Measurements from ENCODE around the gene ARHGAP22. TPM values are rescaled to one million over a fixed set of nuclear protein-coding genes. Genes with fewer than 3 reads are reported as not detected.

The ARHGAP22 gene
- total and polyA plus RNA-seq, 7 experiments from 2014 or later: 0.37 to 2.9 (median 1.1) TPM; not detected in 3

GRCh38 chr10:48542471-48543181 lies 62.2 kb downstream of the ARHGAP22 start:
- CTCF ChIA-PET: no interaction called here
- Histone ChIP-seq H3K4me1 (ENCODE audit: control insufficient read depth in 2 of 2, insufficient read depth in 2 of 2, low read length in 2 of 2) (no peaks in the 10 kb centered on the region), H3K27ac (ENCODE audit: low read depth, low read length) (no peak overlapping the region), H3K27me3 (ENCODE audit: control insufficient read depth in 2 of 2, insufficient read depth in 2 of 2, low read length in 2 of 2) (no peaks in the 10 kb centered on the region), H3K4me3 (ENCODE audit: low read length) (no peak overlapping the region), H3K9me3 (ENCODE audit: control insufficient read depth in 2 of 3, low read length in 3 of 3) (no peaks in the 10 kb centered on the region), H3K36me3 (ENCODE audit: control insufficient read depth in 2 of 3, insufficient read depth in 3 of 3, low read length in 3 of 3) (no peaks in the 10 kb centered on the region)
- no peak overlapping the region for H3K27ac Mint-ChIP-seq
- no peak overlapping the region for H3K4me3 Mint-ChIP-seq
- ATAC-seq (peak; percentile 12), DNase-seq (peak in 1 of 9 donors; percentile 7)
- no peaks in the 10 kb centered on the region for H3K36me3 Mint-ChIP-seq
- H3K9me3 Mint-ChIP-seq: no peaks in the 10 kb centered on the region
- POLR2A ChIA-PET: no interaction called here
- intact Hi-C loops (cut with micrococcal nuclease): no loop called here
- H3K4me1 Mint-ChIP-seq: no peaks in the 10 kb centered on the region
- H3K27me3 Mint-ChIP-seq: peaks cover 0 to 11% (median 7%) of the 10 kb centered on the region in 5 donors

- ATAC-seq (no peak), DNase-seq (peak in 1 of 9 donors; percentile 3)
- Histone ChIP-seq H3K36me3 (ENCODE audit: control insufficient read depth in 2 of 3, insufficient read depth in 3 of 3, low read length in 3 of 3) (no peaks in the 10 kb centered on the region), H3K27me3 (ENCODE audit: control insufficient read depth in 2 of 2, insufficient read depth in 2 of 2, low read length in 2 of 2) (no peaks in the 10 kb centered on the region), H3K27ac (ENCODE audit: low read depth, low read length) (no peak overlapping the region), H3K4me3 (ENCODE audit: low read length) (no peak overlapping the region), H3K4me1 (ENCODE audit: control insufficient read depth in 2 of 2, insufficient read depth in 2 of 2, low read length in 2 of 2) (no peaks in the 10 kb centered on the region), H3K9me3 (ENCODE audit: control insufficient read depth in 2 of 3, low read length in 3 of 3) (no peaks in the 10 kb centered on the region)
- H3K4me3 Mint-ChIP-seq: no peak overlapping the region
- ChIA-PET CTCF (no interaction called here), POLR2A (no interaction called here)
- intact Hi-C loops (cut with micrococcal nuclease): no loop called here
- H3K27me3 Mint-ChIP-seq: peaks cover 0 to 11% (median 7%) of the 10 kb centered on the region in 5 donors
- H3K27ac Mint-ChIP-seq: no peak overlapping the region
- no peaks in the 10 kb centered on the region for H3K36me3 Mint-ChIP-seq
- peaks cover 0 to 2% (median 0%) of the 10 kb centered on the region in 11 donors for H3K9me3 Mint-ChIP-seq
- H3K4me1 Mint-ChIP-seq: no peaks in the 10 kb centered on the region
Observed at GRCh38 chr10:48541144-48541795, 63.6 kb downstream of the ARHGAP22 start.

- no peak for ATAC-seq
- POLR2A ChIA-PET: no interaction called here
- H3K36me3 Mint-ChIP-seq: no peaks in the 10 kb centered on the region
Observed at GRCh38 chr10:48538611-48539010, 66.3 kb downstream of the ARHGAP22 start.

GRCh38 chr10:48536916-48537890 lies 67.7 kb downstream of the ARHGAP22 start:
- Mint-ChIP-seq H3K4me1 (no peaks in the 10 kb centered on the region), H3K9me3 (peaks cover 0 to 2% (median 0%) of the 10 kb centered on the region in 11 donors), H3K4me3 (no peak overlapping the region), H3K27me3 (peaks cover 0 to 14% (median 7%) of the 10 kb centered on the region in 5 donors), H3K36me3 (no peaks in the 10 kb centered on the region), H3K27ac (no peak overlapping the region)
- Histone ChIP-seq H3K4me3 (ENCODE audit: low read length) (no peak overlapping the region), H3K36me3 (ENCODE audit: control insufficient read depth in 2 of 3, insufficient read depth in 3 of 3, low read length in 3 of 3) (no peaks in the 10 kb centered on the region), H3K4me1 (ENCODE audit: control insufficient read depth in 2 of 2, insufficient read depth in 2 of 2, low read length in 2 of 2) (no peaks in the 10 kb centered on the region), H3K9me3 (ENCODE audit: control insufficient read depth in 2 of 3, low read length in 3 of 3) (no peaks in the 10 kb centered on the region), H3K27me3 (ENCODE audit: control insufficient read depth in 2 of 2, insufficient read depth in 2 of 2, low read length in 2 of 2) (no peaks in the 10 kb centered on the region), H3K27ac (ENCODE audit: low read depth, low read length) (no peak overlapping the region)
- DNase-seq: no peak
- intact Hi-C loops (cut with micrococcal nuclease): no loop called here
- ChIA-PET CTCF (no interaction called here), POLR2A (no interaction called here)
- no peak for ATAC-seq

More at GRCh38 chr10:48538611-48539010, 66.3 kb downstream of the ARHGAP22 start:
- Histone ChIP-seq H3K27ac (ENCODE audit: low read depth, low read length) (no peak overlapping the region), H3K4me3 (ENCODE audit: low read length) (no peak overlapping the region), H3K27me3 (ENCODE audit: control insufficient read depth in 2 of 2, insufficient read depth in 2 of 2, low read length in 2 of 2) (no peaks in the 10 kb centered on the region), H3K4me1 (ENCODE audit: control insufficient read depth in 2 of 2, insufficient read depth in 2 of 2, low read length in 2 of 2) (no peaks in the 10 kb centered on the region), H3K36me3 (ENCODE audit: control insufficient read depth in 2 of 3, insufficient read depth in 3 of 3, low read length in 3 of 3) (no peaks in the 10 kb centered on the region), H3K9me3 (ENCODE audit: control insufficient read depth in 2 of 3, low read length in 3 of 3) (no peaks in the 10 kb centered on the region)
- Mint-ChIP-seq H3K4me1 (no peaks in the 10 kb centered on the region), H3K9me3 (peaks cover 0 to 2% (median 0%) of the 10 kb centered on the region in 11 donors), H3K4me3 (no peak overlapping the region), H3K27ac (no peak overlapping the region), H3K27me3 (peaks cover 0 to 13% (median 7%) of the 10 kb centered on the region in 5 donors)
- intact Hi-C loops (cut with micrococcal nuclease): no loop called here
- CTCF ChIA-PET: no interaction called here
- no peak for DNase-seq

- no peaks in the 10 kb centered on the region for H3K27me3 ChIP-seq (ENCODE audit: control insufficient read depth in 2 of 2, insufficient read depth in 2 of 2, low read length in 2 of 2)
- H3K4me1 ChIP-seq (ENCODE audit: control insufficient read depth in 2 of 2, insufficient read depth in 2 of 2, low read length in 2 of 2): no peaks in the 10 kb centered on the region
- Mint-ChIP-seq H3K4me3 (no peak overlapping the region), H3K9me3 (peaks cover 0 to 2% (median 0%) of the 10 kb centered on the region in 11 donors), H3K27me3 (peaks cover 0 to 14% (median 0%) of the 10 kb centered on the region in 5 donors), H3K4me1 (no peaks in the 10 kb centered on the region), H3K27ac (no peak overlapping the region), H3K36me3 (no peaks in the 10 kb centered on the region)
- ATAC-seq: no peak
- POLR2A ChIA-PET: no interaction called here
- H3K4me3 ChIP-seq (ENCODE audit: low read length): no peak overlapping the region
- no peaks in the 10 kb centered on the region for H3K9me3 ChIP-seq (ENCODE audit: control insufficient read depth in 2 of 3, low read length in 3 of 3)
- intact Hi-C loops (cut with micrococcal nuclease): no loop called here
- DNase-seq: no peak
- CTCF ChIA-PET: no interaction called here
- H3K36me3 ChIP-seq (ENCODE audit: control insufficient read depth in 2 of 3, insufficient read depth in 3 of 3, low read length in 3 of 3): no peaks in the 10 kb centered on the region
- no peak overlapping the region for H3K27ac ChIP-seq (ENCODE audit: low read depth, low read length)
Observed at GRCh38 chr10:48536156-48536500, 68.7 kb downstream of the ARHGAP22 start.

- peak in 1 of 9 donors; percentile 17 for DNase-seq
- Histone ChIP-seq H3K36me3 (ENCODE audit: control insufficient read depth in 2 of 3, insufficient read depth in 3 of 3, low read length in 3 of 3) (no peaks in the 10 kb centered on the region), H3K9me3 (ENCODE audit: control insufficient read depth in 2 of 3, low read length in 3 of 3) (no peaks in the 10 kb centered on the region), H3K27ac (ENCODE audit: low read depth, low read length) (no peak overlapping the region), H3K27me3 (ENCODE audit: control insufficient read depth in 2 of 2, insufficient read depth in 2 of 2, low read length in 2 of 2) (no peaks in the 10 kb centered on the region), H3K4me3 (ENCODE audit: low read length) (no peak overlapping the region), H3K4me1 (ENCODE audit: control insufficient read depth in 2 of 2, insufficient read depth in 2 of 2, low read length in 2 of 2) (no peaks in the 10 kb centered on the region)
- CTCF ChIA-PET: no interaction called here
- intact Hi-C loops (cut with micrococcal nuclease): no loop called here
- ATAC-seq: no peak
- Mint-ChIP-seq H3K4me3 (no peak overlapping the region), H3K36me3 (no peaks in the 10 kb centered on the region), H3K9me3 (peaks cover 0 to 2% (median 0%) of the 10 kb centered on the region in 11 donors), H3K27me3 (peaks cover 0 to 14% (median 0%) of the 10 kb centered on the region in 5 donors), H3K4me1 (no peaks in the 10 kb centered on the region), H3K27ac (no peak overlapping the region)
- POLR2A ChIA-PET: no interaction called here
Observed at GRCh38 chr10:48535416-48536155, 69.3 kb downstream of the ARHGAP22 start.
